HCT116 (cell line): Measurements from ENCODE around the gene SNRPD2. TPM values are rescaled to one million over a fixed set of nuclear protein-coding genes. Genes with fewer than 3 reads are reported as not detected.

Experiments
- ATAC-seq: fragments of 200-7000 bp; cut with Tn5 transposase; 2 replicates; pipeline ENCODE4 v1.9.1; 2020; ENCODE audit warnings: mild to moderate bottlenecking, moderate library complexity
- BruUV-seq: library from RNA; stranded (reverse); fragments of 400-500 nt; replicated peaks from 2 replicates; lab custom pipeline; 2021; lab: Mats Ljungman, UMichigan
- CTCF ChIA-PET: fragments of 300-600 bp; sonication (Branson Sonifier 250); formaldehyde crosslinking; loops from one replicate; lab custom pipeline; 2021; ENCODE audit warnings: antibody characterized with exemption; lab: Charles Lee
- POLR2A ChIA-PET: fragments of 300-600, 350-600 bp; sonication (Branson Sonifier 250); formaldehyde crosslinking; loops from one replicate; lab custom pipeline; 2021; ENCODE audit warnings: antibody characterized with exemption; lab: Charles Lee
- RAD21 ChIA-PET, 2 experiments: fragments of 300-600 bp; sonication (Branson Sonifier 250); formaldehyde crosslinking; loops; one replicate each; lab custom pipeline; 2023; ENCODE audit warnings: low total read pairs in 2 of 2; ENCODE audit not compliant: uncharacterized antibody in 2 of 2, unreplicated experiment in 2 of 2, low non-redundant PET in 1 of 2; lab: Charles Lee
- DNase-seq: peaks from one replicate; pipeline ENCODE4 v3.0.0-alpha.2; 2010; ENCODE audit warnings: low read depth, low spot score
- H2AFZ ChIP-seq: fragments of 200-600 bp; shearing (Covaris generic), sonication (generic); 2 replicates; pipeline ENCODE4 v1.6.1; 2017; ENCODE audit warnings: low read depth, mixed run types, mixed read lengths, antibody characterized with exemption, low read length; ENCODE audit not compliant: poor library complexity, severe bottlenecking
- H3K27ac ChIP-seq: 2 replicates; pipeline ENCODE4 v1.5.1; 2012; ENCODE audit warnings: low read depth, low read length
- H3K27me3 ChIP-seq: fragments of 200-600 bp; sonication (generic); 2 replicates; pipeline ENCODE4 v1.6.1; 2016; ENCODE audit warnings: mixed run types, low read length, mixed read lengths; ENCODE audit not compliant: insufficient read depth
- H3K36me3 ChIP-seq, 2 experiments: fragments of 200-500 bp in 1 of 2; fragments of 200-600 bp in 1 of 2; sonication (Bioruptor generic) in 1 of 2; sonication (generic) in 1 of 2; 2 replicates each; pipeline versions ENCODE4 v1.5.1 to v1.6.1; 2014 to 2016; ENCODE audit warnings: low read length in 2 of 2, inconsistent platforms in 1 of 2, mixed read lengths in 1 of 2, mixed run types in 1 of 2; ENCODE audit not compliant: insufficient read depth in 2 of 2, control insufficient read depth in 1 of 2
- H3K4me1 ChIP-seq, 2 experiments: fragments of 200-600 bp in 1 of 2; sonication (generic) in 1 of 2; 2 replicates each; pipeline versions ENCODE4 v1.5.1 to v1.6.1; 2012 to 2017; ENCODE audit warnings: low read length in 2 of 2, inconsistent platforms in 1 of 2, mild to moderate bottlenecking in 1 of 2, mixed read lengths in 1 of 2, mixed run types in 1 of 2, moderate library complexity in 1 of 2; ENCODE audit not compliant: insufficient read depth in 2 of 2, control insufficient read depth in 1 of 2
- H3K4me2 ChIP-seq: fragments of 200-600 bp; sonication (generic); 2 replicates; pipeline ENCODE4 v1.6.1; 2017; ENCODE audit warnings: mixed run types, low read length, mixed read lengths
- H3K4me3 ChIP-seq, 2 experiments: fragments of 200-600 bp in 1 of 2; sonication (generic) in 1 of 2; replicated peaks in 1 of 2; 2 replicates each; pipeline ENCODE4 v1.5.1; 2011 to 2016; ENCODE audit warnings: low read length in 2 of 2, control low read depth in 1 of 2, low read depth in 1 of 2, mild to moderate bottlenecking in 1 of 2, mixed read lengths in 1 of 2, mixed run types in 1 of 2
- H3K79me2 ChIP-seq: fragments of 200-600 bp; sonication (generic); 2 replicates; pipeline ENCODE4 v1.6.1; 2017; ENCODE audit warnings: mild to moderate bottlenecking, mixed run types, low read length, moderate library complexity, mixed read lengths; ENCODE audit not compliant: insufficient read depth
- H3K9ac ChIP-seq: fragments of 200-600 bp; sonication (generic); 2 replicates; pipeline ENCODE4 v1.6.1; 2016; ENCODE audit warnings: low read length, mixed read lengths
- H3K9me2 ChIP-seq: fragments of 200-600 bp; sonication (generic), shearing (Covaris generic); 2 replicates; pipeline ENCODE4 v1.6.1; 2017; ENCODE audit warnings: mixed run types, mild to moderate bottlenecking, moderate library complexity; ENCODE audit not compliant: insufficient read depth
- H3K9me3 ChIP-seq, 2 experiments: fragments of 200-500 bp in 1 of 2; fragments of 200-600 bp in 1 of 2; sonication (Bioruptor generic) in 1 of 2; sonication (generic) in 1 of 2; 2 replicates each; pipeline ENCODE4 v1.6.1; 2014 to 2017; ENCODE audit warnings: low read length in 2 of 2, mixed read lengths in 2 of 2, inconsistent platforms in 1 of 2, low read depth in 1 of 2, mild to moderate bottlenecking in 1 of 2, mixed run types in 1 of 2, moderate library complexity in 1 of 2; ENCODE audit not compliant: control insufficient read depth in 1 of 2, insufficient read depth in 1 of 2
- H4K20me1 ChIP-seq: fragments of 200-600 bp; sonication (generic), shearing (Covaris generic); 2 replicates; pipeline ENCODE4 v1.6.1; 2017; ENCODE audit warnings: mixed run types, mild to moderate bottlenecking, moderate library complexity; ENCODE audit not compliant: insufficient read depth
- CBX3 ChIP-seq: IDR thresholded peaks from 2 replicates; pipeline ENCODE4 v1.6.1; 2012; ENCODE audit warnings: low read depth
- CEBPB ChIP-seq: IDR thresholded peaks from 2 replicates; pipeline ENCODE4 v1.6.1; 2012; ENCODE audit warnings: low read depth
- ELF1 ChIP-seq: IDR thresholded peaks from 2 replicates; pipeline ENCODE4 v1.6.1; 2012; ENCODE audit warnings: low read depth, borderline replicate concordance
- POLR2AphosphoS5 ChIP-seq: IDR thresholded peaks from 2 replicates; pipeline ENCODE4 v1.6.1; 2011; ENCODE audit warnings: mild to moderate bottlenecking, low read depth, low read length, moderate library complexity
- RAD21 ChIP-seq: IDR thresholded peaks from 2 replicates; pipeline ENCODE4 v1.6.1; 2012; ENCODE audit warnings: low read depth, mild to moderate bottlenecking
- YY1 ChIP-seq: IDR thresholded peaks from 2 replicates; pipeline ENCODE4 v1.6.1; 2011; ENCODE audit warnings: low read length, low read depth, moderate library complexity, mild to moderate bottlenecking; ENCODE audit not compliant: insufficient replicate concordance; ENCODE audit errors: extremely low read depth
- ZNF274 ChIP-seq: fragments of 200-500 bp; sonication (Bioruptor generic); IDR thresholded peaks from 2 replicates; pipeline ENCODE4 v1.6.1; 2014; ENCODE audit warnings: mild to moderate bottlenecking, low read depth, low read length, inconsistent platforms
- intact Hi-C: fragments of 100-400 bp; cut with micrococcal nuclease; formaldehyde crosslinking; loops from 2 replicates; pipeline ENCODE4 v1.10.0; 2022
- total RNA-seq: library from RNA; stranded (reverse); gene quantifications from one replicate; pipeline ENCODE4 v1.2.1, GENCODE V29; 2021; ENCODE audit not compliant: unreplicated experiment
- TF ChIP-seq, protein P1 (sequence below): IDR thresholded peaks from 2 replicates; pipeline ENCODE4 v1.6.1; 2011; ENCODE audit warnings: mild to moderate bottlenecking, low read length, moderate library complexity; ENCODE audit not compliant: insufficient replicate concordance; ENCODE audit errors: extremely low read depth

The SNRPD2 gene
- total RNA-seq, 1 experiment from 2014 or later, result 927 TPM

DNA sequence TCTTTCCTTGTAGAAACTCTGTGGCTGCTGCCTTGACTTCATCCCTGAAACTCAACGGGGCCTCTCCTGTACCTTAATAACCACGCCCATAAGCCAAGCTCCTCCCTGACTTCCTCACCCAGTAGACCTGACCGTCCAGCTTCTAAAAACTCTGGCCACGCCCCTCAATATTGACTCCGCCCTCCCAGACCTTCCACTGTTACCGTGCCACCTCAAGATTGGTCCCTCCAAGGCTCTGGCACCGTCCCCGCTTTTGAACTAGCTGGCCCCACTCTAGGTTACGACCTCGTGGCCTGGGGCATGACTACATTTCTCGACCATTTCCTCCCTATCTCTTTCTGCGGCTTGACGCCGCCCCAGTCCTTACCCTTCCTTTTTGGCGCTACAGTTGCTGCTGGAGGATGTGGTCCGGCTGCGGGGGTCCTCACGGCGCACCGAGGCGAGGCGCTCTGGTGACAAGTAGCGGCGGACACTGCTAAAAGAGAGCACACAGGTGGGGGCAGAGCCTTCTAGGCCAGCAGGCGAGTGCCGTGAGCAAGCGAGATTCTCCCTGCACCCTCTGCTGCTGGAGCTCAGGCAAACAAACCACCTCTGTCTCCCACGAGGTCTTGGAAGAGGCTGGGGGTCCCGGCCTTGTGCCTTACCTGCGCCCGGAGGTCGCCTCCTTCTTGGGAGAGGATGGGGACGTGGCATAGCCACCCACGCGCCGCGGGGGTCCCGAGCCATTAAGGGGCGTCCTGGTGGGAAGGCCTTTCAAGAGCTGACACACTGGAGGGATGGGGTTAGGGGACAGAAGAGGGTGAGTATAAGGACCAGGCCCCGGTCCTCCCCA is 50.3 kb downstream of the SNRPD2 start (continued):
- TF ChIP-seq, protein P1, sequence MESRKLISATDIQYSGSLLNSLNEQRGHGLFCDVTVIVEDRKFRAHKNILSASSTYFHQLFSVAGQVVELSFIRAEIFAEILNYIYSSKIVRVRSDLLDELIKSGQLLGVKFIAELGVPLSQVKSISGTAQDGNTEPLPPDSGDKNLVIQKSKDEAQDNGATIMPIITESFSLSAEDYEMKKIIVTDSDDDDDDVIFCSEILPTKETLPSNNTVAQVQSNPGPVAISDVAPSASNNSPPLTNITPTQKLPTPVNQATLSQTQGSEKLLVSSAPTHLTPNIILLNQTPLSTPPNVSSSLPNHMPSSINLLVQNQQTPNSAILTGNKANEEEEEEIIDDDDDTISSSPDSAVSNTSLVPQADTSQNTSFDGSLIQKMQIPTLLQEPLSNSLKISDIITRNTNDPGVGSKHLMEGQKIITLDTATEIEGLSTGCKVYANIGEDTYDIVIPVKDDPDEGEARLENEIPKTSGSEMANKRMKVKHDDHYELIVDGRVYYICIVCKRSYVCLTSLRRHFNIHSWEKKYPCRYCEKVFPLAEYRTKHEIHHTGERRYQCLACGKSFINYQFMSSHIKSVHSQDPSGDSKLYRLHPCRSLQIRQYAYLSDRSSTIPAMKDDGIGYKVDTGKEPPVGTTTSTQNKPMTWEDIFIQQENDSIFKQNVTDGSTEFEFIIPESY, result no peak
- TF ChIP-seq POLR2AphosphoS5 (peak; percentile 59), CBX3 (no peak), CEBPB (no peak), ZNF274 (no peak), ELF1 (no peak)

DNA sequence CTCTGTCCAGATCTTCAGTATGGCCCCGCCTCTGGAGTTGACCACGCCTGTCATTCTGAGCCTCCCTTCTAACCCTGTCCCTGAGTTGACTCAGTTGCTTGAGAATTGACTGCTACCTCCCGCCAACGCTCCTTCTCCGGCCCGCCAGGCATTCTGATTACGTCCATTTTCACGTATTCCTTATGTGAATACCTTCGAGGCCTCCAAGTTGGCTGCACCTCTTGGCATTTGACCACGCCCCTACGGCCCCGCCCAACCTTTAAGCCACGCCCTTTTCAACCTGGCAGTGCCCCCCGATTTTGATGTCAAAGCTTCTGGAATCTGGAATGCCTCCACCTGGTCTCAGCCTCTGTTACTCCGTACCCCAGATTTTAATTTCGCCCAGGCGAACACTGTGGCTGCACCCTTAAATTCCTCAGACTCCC is 50.9 kb downstream of the SNRPD2 start:
- Histone ChIP-seq H3K4me3 (peak overlapping the region; percentile 53), H3K36me3 (no peaks in the 10 kb centered on the region), H3K27me3 (no peaks in the 10 kb centered on the region), H3K9me3 (no peaks in the 10 kb centered on the region), H3K4me2 (peak overlapping the region; percentile 96), H2AFZ (peak overlapping the region; percentile 19), H3K27ac (peak overlapping the region; percentile 79), H3K9me2 (no peaks in the 10 kb centered on the region), H4K20me1 (no peaks in the 10 kb centered on the region), H3K79me2 (peaks cover 6% of the 10 kb centered on the region; the same call in 1 of the 2 replicates), H3K4me1 (peaks cover 32 to 67% of the 10 kb centered on the region in 2 experiments), H3K9ac (peak overlapping the region; percentile 60)
- POLR2A ChIA-PET, result interaction anchor here (0.6 to 4.7 kb wide), 14 partner anchors 9 to 237 kb away, joined by 3 to 54 read pairs (median 4); partner anchors contain the start of genes FOSB, QPCTL and SNRPD2
- ATAC-seq (peak; percentile 18), DNase-seq (peak; percentile 77)
- CTCF ChIA-PET, result interaction anchor here (1.3 to 3.6 kb wide), 16 partner anchors 10 to 201 kb away, joined by 3 to 45 read pairs (median 16); partner anchors contain the start of genes GIPR, OPA3, QPCTL and SNRPD2
- no peak for TF ChIP-seq CBX3
- TF ChIP-seq YY1, result no peak
- TF ChIP-seq RAD21, result no peak
- RAD21 ChIA-PET, result interaction anchor here (0.8 to 2.6 kb wide), 5 partner anchors 25 to 201 kb away, joined by 3 to 17 read pairs (median 5); no protein-coding TSS in a partner anchor
- intact Hi-C loops, result loop anchor here (5.0 kb wide), 1 partner anchor 34 kb away; no protein-coding TSS in a partner anchor
- no TSS peak for BruUV-seq
